ENCODE measurements around the gene ANKRD33B. TPM values are rescaled to one million over a fixed set of nuclear protein-coding genes. Genes with fewer than 3 reads are reported as not detected.

Gene ANKRD33B
- total RNA-seq, 1 experiment from 2014 or later: 10.9 TPM

DNA sequence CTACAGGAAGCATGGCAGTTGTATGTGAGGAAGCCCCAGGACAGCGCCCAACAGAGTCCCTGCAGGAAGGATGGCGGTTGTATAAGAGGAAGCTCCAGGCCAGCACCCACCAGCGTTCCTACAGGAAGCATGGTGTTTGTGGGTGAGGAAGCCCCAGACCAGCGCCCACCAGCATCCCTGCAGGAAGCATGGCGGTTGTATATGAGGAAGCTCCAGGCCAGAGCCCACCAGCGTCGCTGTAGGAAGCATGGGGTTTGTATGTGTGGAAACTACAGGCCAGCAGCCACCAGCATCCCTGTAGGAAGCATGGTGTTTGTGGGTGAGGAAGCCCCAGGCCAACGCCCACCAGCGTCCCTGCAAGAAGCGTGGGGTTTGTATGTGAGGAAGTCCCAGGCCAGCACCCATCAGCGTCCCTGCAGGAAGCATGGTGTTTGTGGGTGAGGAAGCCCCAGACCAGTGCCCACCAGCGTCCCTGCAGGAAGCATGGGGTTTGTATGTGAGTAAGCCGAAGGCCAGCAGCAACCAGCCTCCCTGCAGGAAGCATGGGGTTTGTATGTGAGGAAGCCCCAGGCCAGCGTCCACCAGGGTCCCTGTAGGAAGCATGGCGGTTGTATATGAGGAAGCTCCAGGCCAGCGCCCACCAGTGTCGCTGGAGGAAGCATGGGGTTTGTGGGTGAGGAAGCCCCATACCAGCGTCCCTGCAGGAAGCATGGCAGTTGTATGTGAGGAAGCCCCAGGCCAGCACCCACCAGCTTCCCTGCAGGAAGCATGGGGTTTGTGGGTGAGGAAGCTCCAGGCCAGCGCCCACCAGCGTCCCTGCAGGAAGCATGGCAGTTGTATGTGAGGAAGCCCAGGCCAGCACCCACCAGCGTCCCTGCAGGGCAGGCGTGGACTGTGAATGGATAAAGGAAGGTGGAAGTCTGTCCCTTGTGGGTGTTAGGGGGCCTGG is 118.1 kb downstream of the ANKRD33B start:
- peaks cover 0 to 3% of the 10 kb centered on the region in 2 experiments; a peak in 2 of 4 replicates for H3K36me3 ChIP-seq (ENCODE audit: control insufficient read depth in 1 of 2, insufficient read depth in 2 of 2, low read length in 2 of 2)
- intact Hi-C loops (cut with micrococcal nuclease): no loop called here
- no TSS peak for BruUV-seq (replicated peaks)

More for the DNA sequence above, 118.1 kb downstream of the ANKRD33B start:
- no peak overlapping the region for H3K9ac ChIP-seq (ENCODE audit: low read length)
- TF ChIP-seq, protein P1, sequence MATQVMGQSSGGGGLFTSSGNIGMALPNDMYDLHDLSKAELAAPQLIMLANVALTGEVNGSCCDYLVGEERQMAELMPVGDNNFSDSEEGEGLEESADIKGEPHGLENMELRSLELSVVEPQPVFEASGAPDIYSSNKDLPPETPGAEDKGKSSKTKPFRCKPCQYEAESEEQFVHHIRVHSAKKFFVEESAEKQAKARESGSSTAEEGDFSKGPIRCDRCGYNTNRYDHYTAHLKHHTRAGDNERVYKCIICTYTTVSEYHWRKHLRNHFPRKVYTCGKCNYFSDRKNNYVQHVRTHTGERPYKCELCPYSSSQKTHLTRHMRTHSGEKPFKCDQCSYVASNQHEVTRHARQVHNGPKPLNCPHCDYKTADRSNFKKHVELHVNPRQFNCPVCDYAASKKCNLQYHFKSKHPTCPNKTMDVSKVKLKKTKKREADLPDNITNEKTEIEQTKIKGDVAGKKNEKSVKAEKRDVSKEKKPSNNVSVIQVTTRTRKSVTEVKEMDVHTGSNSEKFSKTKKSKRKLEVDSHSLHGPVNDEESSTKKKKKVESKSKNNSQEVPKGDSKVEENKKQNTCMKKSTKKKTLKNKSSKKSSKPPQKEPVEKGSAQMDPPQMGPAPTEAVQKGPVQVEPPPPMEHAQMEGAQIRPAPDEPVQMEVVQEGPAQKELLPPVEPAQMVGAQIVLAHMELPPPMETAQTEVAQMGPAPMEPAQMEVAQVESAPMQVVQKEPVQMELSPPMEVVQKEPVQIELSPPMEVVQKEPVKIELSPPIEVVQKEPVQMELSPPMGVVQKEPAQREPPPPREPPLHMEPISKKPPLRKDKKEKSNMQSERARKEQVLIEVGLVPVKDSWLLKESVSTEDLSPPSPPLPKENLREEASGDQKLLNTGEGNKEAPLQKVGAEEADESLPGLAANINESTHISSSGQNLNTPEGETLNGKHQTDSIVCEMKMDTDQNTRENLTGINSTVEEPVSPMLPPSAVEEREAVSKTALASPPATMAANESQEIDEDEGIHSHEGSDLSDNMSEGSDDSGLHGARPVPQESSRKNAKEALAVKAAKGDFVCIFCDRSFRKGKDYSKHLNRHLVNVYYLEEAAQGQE (IDR thresholded peaks at IDR 0.05; ENCODE audit: low read depth): no peak
- TF ChIP-seq CBX3 (IDR thresholded peaks at IDR 0.05; ENCODE audit: low read depth): no peak
- H3K79me2 ChIP-seq (ENCODE audit: insufficient read depth, low read length): no peaks in the 10 kb centered on the region
- no peaks in the 10 kb centered on the region for H3K9me3 ChIP-seq (ENCODE audit: control insufficient read depth in 1 of 2, insufficient read depth in 1 of 2, low read depth in 1 of 2, low read length in 2 of 2)
- H4K20me1 ChIP-seq (ENCODE audit: insufficient read depth): no peaks in the 10 kb centered on the region
- POLR2A ChIA-PET: no interaction called here
- H3K27me3 ChIP-seq (ENCODE audit: insufficient read depth, low read length): no peaks in the 10 kb centered on the region
- DNase-seq (ENCODE audit: low read depth, low spot score): no peak
- H3K4me2 ChIP-seq (ENCODE audit: low read length): no peak overlapping the region
- no peaks in the 10 kb centered on the region for H3K9me2 ChIP-seq (ENCODE audit: insufficient read depth)
- H3K4me3 ChIP-seq (replicated peaks in 1 of 2; ENCODE audit: low read depth in 1 of 2, low read length in 2 of 2): no peak overlapping the region
- no peak for ATAC-seq
- CTCF ChIA-PET: no interaction called here
- H3K4me1 ChIP-seq (ENCODE audit: control insufficient read depth in 1 of 2, insufficient read depth in 2 of 2, low read length in 2 of 2): no peaks in the 10 kb centered on the region
- no peak overlapping the region for H3K27ac ChIP-seq (ENCODE audit: low read depth, low read length)
- RAD21 ChIA-PET (ENCODE audit: low non-redundant PET in 1 of 2, low total read pairs in 2 of 2, uncharacterized antibody in 2 of 2, unreplicated experiment in 2 of 2): no interaction called here
- no peak overlapping the region for H2AFZ ChIP-seq (ENCODE audit: low read depth, low read length, poor library complexity, severe bottlenecking)

Measured in HCT116 (cell line).